SJSA1 (cell line): Measurements from ENCODE around the gene ARCN1. TPM values are rescaled to one million over a fixed set of nuclear protein-coding genes. Genes with fewer than 3 reads are reported as not detected.

Experiments used
- DNase-seq, 2 experiments: peaks; one replicate each; pipeline ENCODE4 v3.0.0-alpha.2; 2015 to 2020; ENCODE audit warnings: low spot score in 2 of 2, low read depth in 1 of 2
- H3K27ac ChIP-seq: fragments of 250-450 bp; sonication (Bioruptor Pico); 2 replicates; pipeline ENCODE4 v1.5.1; 2020; ENCODE audit warnings: mild to moderate bottlenecking, moderate library complexity
- H3K27me3 ChIP-seq: fragments of 250-450 bp; sonication (Bioruptor Pico); replicated peaks from 2 replicates; pipeline ENCODE4 v1.5.1; 2020; ENCODE audit warnings: mild to moderate bottlenecking, moderate library complexity
- H3K36me3 ChIP-seq: fragments of 250-450 bp; sonication (Bioruptor Pico); 2 replicates; pipeline ENCODE4 v1.5.1; 2020; ENCODE audit warnings: mild to moderate bottlenecking
- H3K4me1 ChIP-seq: fragments of 250-450 bp; sonication (Bioruptor Pico); replicated peaks from 2 replicates; pipeline ENCODE4 v1.6.1; 2021; ENCODE audit warnings: mild to moderate bottlenecking
- H3K4me3 ChIP-seq: fragments of 250-450 bp; sonication (Bioruptor Pico); 2 replicates; pipeline ENCODE4 v1.5.1; 2020; ENCODE audit warnings: mild to moderate bottlenecking
- H3K9me3 ChIP-seq: fragments of 250-450 bp; sonication (Bioruptor Pico); replicated peaks from 2 replicates; pipeline ENCODE4 v1.5.1; 2020; ENCODE audit warnings: mild to moderate bottlenecking
- total RNA-seq: library from RNA; depleted of rRNA; stranded (reverse); fragments of >200 nt; shearing (Covaris generic); gene quantifications from 2 replicates; pipeline ENCODE4 v1.2.3, GENCODE V29; 2014

The ARCN1 gene
- total RNA-seq, 1 experiment from 2014 or later: 102 TPM

DNA sequence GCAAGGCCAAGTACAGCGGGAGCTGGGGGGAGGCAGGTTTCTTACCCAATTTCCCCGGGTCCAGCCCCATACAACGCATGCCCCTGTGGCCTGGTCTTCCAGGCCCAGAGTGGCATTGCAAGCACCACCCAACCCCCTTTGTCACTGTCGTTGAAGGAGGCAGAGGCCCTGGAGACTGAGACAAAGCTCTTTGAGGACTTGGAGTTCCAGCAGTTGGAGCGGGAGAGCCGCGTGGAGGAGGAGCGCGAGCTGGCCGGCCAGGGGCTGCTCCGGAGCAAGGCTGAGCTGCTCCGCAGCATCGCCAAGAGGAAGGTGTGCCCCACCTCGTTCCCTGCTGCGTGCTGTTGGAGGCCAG is 63.0 kb downstream of the ARCN1 start:
- Histone ChIP-seq H3K27ac (no peak overlapping the region), H3K27me3 (no peaks in the 10 kb centered on the region), H3K4me1 (no peaks in the 10 kb centered on the region), H3K4me3 (no peak overlapping the region), H3K9me3 (no peaks in the 10 kb centered on the region), H3K36me3 (peaks cover 50% of the 10 kb centered on the region)
- DNase-seq: no peak

DNA sequence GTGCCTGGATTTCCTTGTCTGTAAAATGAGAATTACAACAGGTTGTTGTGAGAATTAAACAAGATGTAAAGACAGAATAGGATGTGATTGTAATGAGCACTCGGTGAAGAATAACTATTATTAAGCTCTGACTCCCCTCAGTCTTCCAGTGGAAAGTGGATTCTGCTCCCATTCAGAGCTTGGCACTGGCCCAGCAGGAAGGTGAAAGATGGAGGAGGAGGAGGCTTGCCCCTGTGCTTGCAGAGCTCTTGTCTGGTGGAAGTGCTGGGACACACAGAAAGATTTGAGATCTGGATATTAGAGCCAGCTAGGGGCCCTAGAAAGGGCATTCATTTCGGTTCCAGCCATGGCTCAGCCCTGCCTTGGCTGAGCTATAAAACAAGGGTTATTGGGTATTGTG is 63.4 kb downstream of the ARCN1 start:
- Histone ChIP-seq H3K4me1 (no peaks in the 10 kb centered on the region), H3K27ac (no peak overlapping the region), H3K36me3 (peaks cover 45% of the 10 kb centered on the region), H3K4me3 (no peak overlapping the region), H3K27me3 (no peaks in the 10 kb centered on the region), H3K9me3 (no peaks in the 10 kb centered on the region)
- no peak for DNase-seq

DNA sequence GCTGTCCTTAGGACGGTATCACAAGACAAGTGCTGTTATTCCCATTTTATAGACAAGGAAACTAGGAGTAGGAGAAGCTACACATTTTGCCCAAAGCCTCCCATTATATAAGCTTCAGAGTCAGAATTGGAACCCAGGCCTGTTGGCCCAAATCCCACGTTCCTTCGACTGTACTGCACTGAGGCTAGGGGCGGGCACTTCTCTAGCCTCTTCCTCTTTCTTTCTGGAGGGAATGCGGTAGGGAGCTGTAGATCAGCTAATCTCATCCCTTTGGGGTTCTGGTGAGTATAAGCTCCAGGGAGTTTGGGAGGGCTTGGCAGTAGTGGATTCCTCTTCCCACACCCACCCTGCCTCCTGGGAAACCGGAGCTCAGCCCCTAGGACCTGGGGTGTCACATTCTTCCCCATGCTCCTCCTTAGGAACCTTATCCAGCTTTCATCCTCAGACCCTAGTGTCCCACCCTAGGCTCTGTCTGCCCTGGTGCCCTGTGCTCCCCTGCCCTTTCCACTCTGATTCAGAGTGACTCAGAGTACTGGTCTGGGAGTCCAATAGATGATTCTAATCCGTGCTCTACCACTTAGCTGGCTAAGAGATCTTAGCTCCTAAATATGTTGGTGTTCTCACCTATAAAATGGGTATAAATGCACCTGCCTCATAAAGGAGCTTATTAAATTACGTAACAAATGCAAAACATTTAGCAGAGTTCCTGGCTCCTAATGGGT is 64.5 kb downstream of the ARCN1 start:
- Histone ChIP-seq H3K9me3 (no peaks in the 10 kb centered on the region), H3K4me1 (no peaks in the 10 kb centered on the region), H3K4me3 (no peak overlapping the region), H3K27ac (no peak overlapping the region), H3K27me3 (no peaks in the 10 kb centered on the region), H3K36me3 (peaks cover 42% of the 10 kb centered on the region)
- no peak for DNase-seq

DNA sequence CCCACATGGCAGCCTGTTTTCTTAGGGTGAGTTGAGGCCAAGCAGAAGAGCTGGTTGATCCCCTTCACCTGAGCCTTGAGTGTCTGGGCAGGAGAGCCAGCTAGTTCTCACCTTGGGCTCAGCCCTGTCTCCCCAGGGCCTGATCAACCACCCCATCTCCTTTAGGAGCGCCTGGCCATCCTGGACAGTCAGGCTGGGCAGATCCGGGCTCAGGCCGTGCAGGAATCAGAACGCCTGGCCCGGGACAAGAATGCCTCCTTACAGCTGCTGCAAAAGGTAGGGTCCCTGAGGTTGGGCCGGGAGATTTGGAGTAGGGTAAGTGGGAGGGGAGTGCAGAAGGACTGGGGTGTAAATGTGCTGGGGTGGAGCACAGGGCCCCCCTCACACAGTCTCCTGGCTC is 66.5 kb downstream of the ARCN1 start:
- H3K4me3 ChIP-seq: no peak overlapping the region
- H3K9me3 ChIP-seq: no peaks in the 10 kb centered on the region
- H3K36me3 ChIP-seq: peaks cover 33% of the 10 kb centered on the region
- no peak for DNase-seq
- no peak overlapping the region for H3K27ac ChIP-seq
- no peaks in the 10 kb centered on the region for H3K4me1 ChIP-seq
- no peaks in the 10 kb centered on the region for H3K27me3 ChIP-seq

DNA sequence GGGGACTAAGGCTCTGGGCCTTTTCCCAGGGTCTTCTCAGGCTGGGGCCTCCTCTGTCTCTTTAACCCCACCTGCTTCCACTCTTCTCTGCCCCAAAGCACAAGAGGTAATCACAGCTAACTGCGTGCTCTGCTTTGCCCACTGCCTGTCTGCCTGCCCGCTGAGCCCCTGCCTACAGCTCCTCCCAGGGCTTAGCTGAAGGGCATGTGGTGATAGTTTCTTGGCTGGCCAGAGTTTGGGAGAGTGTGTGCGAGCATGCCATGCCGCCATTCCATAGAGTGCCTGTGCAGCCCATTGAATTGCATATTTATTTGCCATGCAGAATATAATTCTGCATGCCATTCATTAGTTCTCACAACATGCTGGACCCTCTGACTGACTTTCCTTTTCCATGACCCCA is 67.7 kb downstream of the ARCN1 start:
- peaks cover 40% of the 10 kb centered on the region for H3K36me3 ChIP-seq
- H3K4me3 ChIP-seq: no peak overlapping the region
- no peak overlapping the region for H3K27ac ChIP-seq
- no peak for DNase-seq
- H3K4me1 ChIP-seq: no peaks in the 10 kb centered on the region
- no peaks in the 10 kb centered on the region for H3K27me3 ChIP-seq
- H3K9me3 ChIP-seq: no peaks in the 10 kb centered on the region

DNA sequence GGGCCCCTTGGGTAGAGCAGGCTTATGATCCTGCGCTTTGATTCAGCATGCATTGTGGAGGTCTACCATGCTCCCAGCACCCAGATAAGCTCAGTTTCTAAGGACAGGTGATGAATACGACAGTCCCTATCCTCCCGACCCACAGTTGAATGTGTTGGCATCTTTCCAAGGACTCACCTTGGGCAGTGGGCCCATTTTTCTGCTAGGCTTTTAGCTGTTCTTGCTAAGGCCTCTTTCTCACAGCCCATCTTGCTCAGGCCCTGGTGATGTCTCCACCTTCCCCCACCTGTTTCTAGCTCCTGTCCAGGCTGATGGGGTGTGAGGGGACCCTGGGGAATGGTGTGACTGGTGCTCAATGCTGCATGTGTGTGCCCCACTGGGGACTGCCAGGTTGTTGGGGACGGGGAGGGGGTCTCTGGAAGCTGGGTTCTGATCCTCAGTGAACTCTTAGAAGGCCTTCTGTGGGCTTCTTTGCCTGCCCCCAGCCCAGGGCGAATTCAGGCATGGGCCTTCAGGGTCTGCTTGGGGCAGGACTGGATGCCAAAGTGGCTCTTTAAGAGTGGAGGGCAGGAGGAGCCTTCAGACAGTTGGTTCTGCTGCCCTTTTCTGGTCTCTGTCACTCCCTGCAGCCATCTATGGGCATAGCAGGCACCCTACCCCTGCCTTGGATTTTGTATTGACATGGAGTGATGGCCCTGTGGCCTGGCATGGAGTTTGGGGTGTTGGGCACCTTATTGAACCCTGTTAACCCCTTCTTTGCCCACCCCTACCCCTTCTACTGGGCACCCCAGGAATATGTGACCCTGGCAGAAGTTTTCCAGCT is 68.3 kb downstream of the ARCN1 start:
- DNase-seq: no peak
- Histone ChIP-seq H3K36me3 (peaks cover 39% of the 10 kb centered on the region), H3K4me1 (no peaks in the 10 kb centered on the region), H3K27me3 (no peaks in the 10 kb centered on the region), H3K27ac (no peak overlapping the region), H3K4me3 (no peak overlapping the region), H3K9me3 (no peaks in the 10 kb centered on the region)

DNA sequence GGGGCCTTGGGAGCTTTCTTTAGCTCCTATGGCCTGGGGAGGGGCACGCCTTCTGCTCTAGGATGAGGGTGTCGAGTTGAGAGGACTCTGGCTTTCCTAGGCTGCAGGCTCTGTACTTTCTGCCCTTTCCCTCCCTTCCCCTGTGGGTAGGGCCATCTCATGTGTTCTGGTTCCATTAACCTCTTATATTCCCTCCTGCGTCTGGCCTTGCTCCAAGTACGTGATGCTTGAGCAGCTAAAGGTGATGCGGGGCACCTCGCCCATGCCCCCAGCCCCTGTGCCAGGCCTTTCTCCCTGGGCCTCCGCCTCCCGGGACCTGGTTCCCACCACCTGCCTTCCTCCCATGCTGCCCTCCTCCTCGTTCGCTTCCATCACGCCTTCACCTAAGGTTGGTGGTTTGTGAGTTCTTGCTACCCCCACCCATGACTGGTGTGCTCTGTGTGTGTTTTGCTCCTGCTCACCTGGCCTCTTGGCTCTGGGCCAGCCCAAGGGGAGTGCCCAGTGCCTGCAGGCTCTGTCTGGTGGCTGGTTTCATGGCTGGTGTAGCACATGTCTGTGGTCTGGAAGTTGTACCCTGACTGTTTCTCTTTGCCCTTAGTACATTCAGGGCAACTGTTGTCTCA is 69.3 kb downstream of the ARCN1 start:
- H3K36me3 ChIP-seq: peaks cover 36% of the 10 kb centered on the region
- H3K4me3 ChIP-seq: no peak overlapping the region
- DNase-seq: no peak
- H3K27ac ChIP-seq: no peak overlapping the region
- no peaks in the 10 kb centered on the region for H3K4me1 ChIP-seq
- no peaks in the 10 kb centered on the region for H3K27me3 ChIP-seq
- H3K9me3 ChIP-seq: no peaks in the 10 kb centered on the region

DNA sequence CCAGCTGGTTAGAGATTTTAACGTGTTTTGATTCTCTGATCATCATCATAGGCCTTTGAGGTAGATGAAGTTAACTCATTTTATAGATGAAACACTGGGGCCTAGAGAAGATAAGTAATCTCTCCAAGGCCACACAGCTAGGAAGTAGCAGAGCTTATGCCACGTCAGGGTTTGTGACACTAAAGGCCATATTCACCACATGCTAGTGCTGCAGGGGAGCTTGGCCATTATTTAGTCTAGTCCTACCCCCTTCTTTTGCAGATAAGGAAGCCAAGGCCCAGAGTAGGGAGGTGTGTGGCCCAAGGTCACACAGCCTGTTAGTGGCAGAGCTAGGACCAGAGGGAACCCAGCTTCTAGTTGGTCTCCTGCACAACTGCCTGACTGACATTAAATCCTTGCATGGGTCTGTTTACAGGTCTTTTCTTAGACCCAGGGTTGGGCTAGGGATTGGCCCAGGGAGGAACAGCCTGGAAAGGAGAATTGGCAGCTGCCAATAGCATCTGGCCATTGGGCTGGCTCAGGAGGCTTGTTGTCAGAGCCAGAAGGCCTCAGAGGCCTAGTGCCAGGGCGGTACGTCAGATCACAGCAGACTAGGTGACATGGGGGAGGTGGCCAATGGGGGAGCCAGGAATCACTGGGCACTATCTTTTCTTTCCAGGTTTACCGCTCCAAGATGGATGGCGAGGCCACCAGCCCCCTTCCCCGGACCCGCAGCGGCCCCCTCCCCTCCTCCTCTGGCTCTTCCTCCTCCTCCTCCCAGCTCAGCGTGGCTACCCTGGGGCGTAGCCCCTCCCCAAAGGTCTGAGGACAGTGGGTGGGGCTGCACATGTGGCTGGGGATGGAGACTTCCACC is 71.2 kb downstream of the ARCN1 start:
- no peak overlapping the region for H3K27ac ChIP-seq
- H3K36me3 ChIP-seq: peaks cover 33% of the 10 kb centered on the region
- H3K4me1 ChIP-seq: no peaks in the 10 kb centered on the region
- no peaks in the 10 kb centered on the region for H3K27me3 ChIP-seq
- H3K4me3 ChIP-seq: no peak overlapping the region
- DNase-seq: no peak
- no peaks in the 10 kb centered on the region for H3K9me3 ChIP-seq

DNA sequence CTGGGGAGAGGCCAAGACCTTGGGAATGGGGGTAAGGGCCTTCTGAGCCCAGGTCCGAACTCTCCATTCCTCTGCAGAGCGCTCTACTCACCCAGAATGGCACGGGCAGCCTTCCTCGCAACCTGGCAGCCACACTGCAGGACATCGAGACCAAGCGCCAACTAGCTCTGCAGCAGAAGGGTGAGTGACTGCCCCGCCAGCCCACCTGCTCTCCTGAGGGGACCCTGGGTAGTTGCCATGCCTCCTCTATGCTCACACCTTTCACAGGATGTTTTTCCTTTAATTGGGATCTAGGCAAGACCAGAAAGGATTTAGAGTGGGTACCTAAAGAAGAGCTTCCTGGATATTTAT is 71.8 kb downstream of the ARCN1 start:
- DNase-seq: no peak
- Histone ChIP-seq H3K27me3 (no peaks in the 10 kb centered on the region), H3K9me3 (no peaks in the 10 kb centered on the region), H3K36me3 (peaks cover 35% of the 10 kb centered on the region), H3K4me1 (no peaks in the 10 kb centered on the region), H3K4me3 (no peak overlapping the region), H3K27ac (no peak overlapping the region)

DNA sequence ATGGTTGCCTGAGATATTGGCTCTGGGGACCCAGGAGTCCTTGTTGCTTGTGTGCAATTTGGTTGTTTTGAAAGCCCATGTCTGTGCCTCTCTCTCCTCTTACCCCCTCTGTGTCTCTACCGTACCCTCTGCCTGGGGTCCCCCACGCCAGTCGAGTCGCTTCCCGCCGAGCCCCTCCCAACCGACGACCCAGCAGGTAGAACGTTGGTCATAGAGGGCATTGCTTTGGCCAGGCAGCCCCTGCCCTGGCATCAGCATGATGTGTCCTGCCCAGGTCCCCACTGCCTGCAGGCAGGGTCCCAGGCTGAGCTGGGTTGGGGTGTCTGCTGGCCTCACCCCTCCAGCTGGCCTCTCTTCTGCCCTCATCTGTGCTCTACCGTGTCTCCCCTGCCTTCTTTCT is 72.3 kb downstream of the ARCN1 start:
- Histone ChIP-seq H3K36me3 (peaks cover 33% of the 10 kb centered on the region), H3K4me3 (no peak overlapping the region), H3K9me3 (no peaks in the 10 kb centered on the region), H3K27ac (no peak overlapping the region), H3K27me3 (no peaks in the 10 kb centered on the region), H3K4me1 (no peaks in the 10 kb centered on the region)
- no peak for DNase-seq

DNA sequence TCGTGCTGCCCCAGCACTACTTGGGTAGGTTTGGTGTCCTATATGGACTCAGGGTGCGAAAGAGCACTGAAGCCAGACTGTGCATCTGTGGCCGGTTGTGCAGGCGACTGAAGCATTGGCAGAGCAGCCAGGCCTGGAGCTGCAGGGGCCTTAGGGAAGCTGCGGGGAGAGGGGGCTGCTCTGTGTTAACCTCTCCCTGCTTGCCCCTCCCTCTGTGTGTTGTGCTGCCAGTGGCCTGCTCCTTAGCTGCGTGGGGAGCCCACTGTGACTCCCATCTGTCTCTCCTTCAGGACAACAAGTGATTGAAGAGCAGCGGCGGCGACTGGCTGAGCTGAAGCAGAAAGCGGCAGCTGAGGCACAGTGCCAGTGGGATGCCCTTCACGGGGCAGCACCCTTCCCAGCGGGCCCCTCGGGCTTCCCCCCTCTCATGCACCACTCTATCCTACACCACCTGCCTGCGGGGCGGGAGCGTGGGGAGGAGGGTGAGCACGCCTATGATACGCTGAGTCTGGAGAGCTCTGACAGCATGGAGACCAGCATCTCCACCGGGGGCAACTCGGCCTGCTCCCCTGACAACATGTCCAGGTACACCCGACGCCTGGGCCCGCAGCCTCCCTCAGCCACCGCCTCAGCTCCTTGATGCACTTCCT is 73.0 kb downstream of the ARCN1 start:
- H3K36me3 ChIP-seq: peaks cover 39% of the 10 kb centered on the region
- no peak overlapping the region for H3K4me3 ChIP-seq
- H3K4me1 ChIP-seq: no peaks in the 10 kb centered on the region
- no peak for DNase-seq
- no peak overlapping the region for H3K27ac ChIP-seq
- H3K27me3 ChIP-seq: no peaks in the 10 kb centered on the region
- no peaks in the 10 kb centered on the region for H3K9me3 ChIP-seq

DNA sequence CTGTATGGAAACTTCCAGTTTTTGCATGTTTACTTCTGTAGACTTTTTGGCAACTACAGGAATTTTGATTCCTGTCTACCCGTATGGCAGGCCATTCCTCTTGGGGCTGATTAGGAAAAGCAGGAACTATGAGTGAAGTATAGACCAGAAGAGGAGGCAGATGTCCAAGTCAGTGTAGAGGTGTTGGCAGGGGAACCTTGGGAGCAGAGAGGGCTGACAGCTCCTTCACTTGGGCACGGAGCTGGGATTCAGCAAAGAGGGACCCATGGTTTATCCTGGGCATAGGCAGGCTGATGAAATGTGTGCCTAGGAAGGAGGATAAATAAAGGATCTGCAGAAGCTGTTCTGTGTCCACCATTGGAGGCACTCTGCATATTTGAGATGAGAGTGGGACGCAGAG is 74.2 kb downstream of the ARCN1 start:
- Histone ChIP-seq H3K27me3 (no peaks in the 10 kb centered on the region), H3K9me3 (no peaks in the 10 kb centered on the region), H3K4me3 (no peak overlapping the region), H3K36me3 (peaks cover 49% of the 10 kb centered on the region), H3K4me1 (no peaks in the 10 kb centered on the region), H3K27ac (no peak overlapping the region)
- DNase-seq: no peak

DNA sequence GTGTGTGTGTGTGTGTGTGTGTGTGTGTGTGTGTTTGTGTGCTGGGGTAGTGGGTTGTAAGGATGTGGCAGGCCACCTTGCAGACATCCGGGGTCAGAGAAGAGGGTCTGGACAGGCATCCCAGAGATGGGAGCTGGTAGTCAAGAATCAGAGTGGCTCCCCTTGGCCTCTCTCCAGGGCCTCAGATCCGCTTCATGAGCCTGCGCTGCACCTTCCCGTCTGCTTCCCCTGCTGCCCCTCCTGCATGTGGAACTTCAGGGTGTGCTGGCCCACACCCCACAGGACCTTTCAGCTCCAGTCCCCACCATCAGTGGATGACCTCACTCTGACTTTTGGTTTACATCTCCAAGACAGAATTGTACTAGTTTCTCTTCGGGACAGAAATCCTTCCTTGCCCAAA is 76.1 kb downstream of the ARCN1 start:
- Histone ChIP-seq H3K27me3 (no peaks in the 10 kb centered on the region), H3K4me1 (no peaks in the 10 kb centered on the region), H3K36me3 (peaks cover 56% of the 10 kb centered on the region), H3K9me3 (no peaks in the 10 kb centered on the region), H3K27ac (no peak overlapping the region), H3K4me3 (no peak overlapping the region)
- DNase-seq: no peak
